GM18498 (cell line): Measurements from ENCODE around the gene ABCG5.

Experiments
- ATAC-seq: cut with Tn5 transposase; IDR thresholded peaks from one replicate; pipeline ENCODE4 v1.9.1; 2021; ENCODE audit warnings: mild to moderate bottlenecking, moderate library complexity; ENCODE audit not compliant: unreplicated experiment

Gene ABCG5

DNA sequence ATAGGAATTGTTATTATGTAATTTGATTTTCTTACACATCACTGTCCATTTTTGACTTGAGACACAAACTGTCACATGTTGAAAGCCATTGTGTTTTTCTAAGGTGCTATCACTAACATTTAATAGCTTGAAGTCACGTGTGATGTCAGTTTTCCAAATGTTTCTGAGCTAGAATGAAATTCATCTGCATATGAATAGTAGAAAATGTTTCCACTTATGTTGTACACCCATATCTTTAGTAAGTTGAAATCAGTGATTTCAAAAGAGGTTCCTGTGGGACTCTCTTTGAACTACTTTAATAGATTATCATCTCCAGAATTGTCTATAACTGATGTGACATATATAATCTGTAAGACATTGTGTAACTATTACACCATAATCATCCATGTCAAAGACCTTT, 27.8 kb downstream of the ABCG5 start:
- no peak for ATAC-seq

DNA sequence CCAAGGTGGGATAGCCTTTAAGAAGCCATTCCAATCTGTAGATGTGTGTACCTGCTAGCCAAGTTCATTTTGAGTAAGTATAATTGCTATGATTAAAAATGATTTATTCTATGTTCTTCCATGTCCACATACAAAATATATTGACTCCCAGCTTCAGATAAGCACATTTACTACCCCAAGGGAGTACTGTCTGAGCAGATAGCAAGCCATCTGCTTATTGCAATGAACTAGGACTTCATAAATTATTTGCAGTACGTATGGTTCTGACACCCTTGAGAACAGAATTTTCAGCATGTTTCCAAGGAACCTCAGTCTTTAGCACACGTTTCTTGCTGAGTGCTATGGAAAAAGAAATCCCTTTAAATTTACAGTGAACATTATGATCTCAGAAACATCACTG, 28.2 kb downstream of the ABCG5 start:
- ATAC-seq: no peak

GRCh38 chr2:43806719-43807031, 32.0 kb downstream of the ABCG5 start:
- no peak for ATAC-seq

- ATAC-seq: no peak
Measured at GRCh38 chr2:43803113-43803512, 35.5 kb downstream of the ABCG5 start.

DNA sequence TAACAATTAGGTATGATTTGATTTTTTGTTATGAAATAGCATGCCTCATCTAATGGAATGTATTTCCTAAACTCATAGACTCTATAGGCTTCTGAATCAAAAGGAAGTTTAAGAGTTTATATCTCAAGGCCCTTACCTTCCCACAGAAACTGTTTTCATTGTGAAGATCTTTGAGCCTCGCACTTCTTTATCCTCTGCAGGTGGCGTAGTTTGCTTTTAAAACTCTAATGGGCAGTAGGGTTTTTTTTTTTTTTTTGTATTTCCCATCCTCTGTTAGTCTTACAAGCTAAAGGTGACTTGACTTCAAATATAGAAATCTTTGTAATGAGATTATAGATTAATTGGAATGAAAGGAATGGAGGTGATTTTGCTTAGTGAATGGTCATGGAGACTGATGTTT, 36.5 kb downstream of the ABCG5 start:
- no peak for ATAC-seq

- no peak for ATAC-seq
Measured at GRCh38 chr2:43800894-43801293, 37.7 kb downstream of the ABCG5 start.

- ATAC-seq: no peak
Measured at GRCh38 chr2:43798300-43798699, 40.3 kb downstream of the ABCG5 start.

- ATAC-seq: no peak
Measured at GRCh38 chr2:43796206-43796605, 42.4 kb downstream of the ABCG5 start.

- no peak for ATAC-seq
Measured at GRCh38 chr2:43794956-43795355, 43.7 kb downstream of the ABCG5 start.

GRCh38 chr2:43792653-43793052, 46.0 kb downstream of the ABCG5 start:
- no peak for ATAC-seq

- ATAC-seq: no peak
Measured at GRCh38 chr2:43791035-43791765, 47.4 kb downstream of the ABCG5 start.

- no peak for ATAC-seq
Measured at GRCh38 chr2:43790147-43790546, 48.5 kb downstream of the ABCG5 start.

DNA sequence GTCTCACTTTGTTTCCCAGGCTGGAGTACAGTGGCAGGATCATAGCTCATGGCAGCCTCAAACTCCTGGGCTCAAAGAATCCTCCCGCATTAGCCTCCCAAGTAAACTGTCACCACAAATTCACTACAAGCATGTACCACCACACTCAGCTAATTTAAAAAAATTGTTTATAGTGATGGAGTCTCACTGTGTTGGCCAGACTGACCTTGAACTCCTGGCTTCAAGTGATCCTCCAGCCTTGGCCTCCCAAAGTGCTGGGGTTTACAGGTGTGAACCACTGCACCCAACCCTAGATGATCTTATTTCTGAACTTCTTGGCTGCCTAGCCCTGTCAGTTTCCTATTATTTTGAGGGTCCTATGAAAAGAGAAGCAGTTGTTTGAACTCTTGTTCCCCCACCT, 50.0 kb downstream of the ABCG5 start:
- ATAC-seq: no peak

DNA sequence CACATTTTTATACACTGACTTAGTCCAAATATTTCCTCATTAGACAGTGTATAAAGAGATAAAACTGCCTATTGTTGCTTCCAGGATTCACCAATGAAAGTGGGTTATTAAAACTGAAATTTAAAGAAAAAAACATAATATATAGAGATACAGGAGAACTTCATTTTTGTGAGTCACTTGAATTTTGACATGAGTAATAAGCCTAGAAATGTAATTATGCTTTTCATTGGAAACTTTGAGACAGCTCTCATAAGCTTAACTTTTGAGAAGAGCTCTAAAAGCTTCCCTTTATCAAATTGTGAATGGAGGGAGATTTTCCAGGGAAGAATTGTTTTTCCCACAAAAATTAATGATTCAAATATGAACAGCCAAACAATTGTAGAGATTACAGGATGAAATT, 50.7 kb downstream of the ABCG5 start:
- ATAC-seq: no peak

GRCh38 chr2:43778233-43778632, 60.4 kb downstream of the ABCG5 start:
- ATAC-seq: no peak

GRCh38 chr2:43777306-43777926, 61.2 kb downstream of the ABCG5 start:
- ATAC-seq: no peak

DNA sequence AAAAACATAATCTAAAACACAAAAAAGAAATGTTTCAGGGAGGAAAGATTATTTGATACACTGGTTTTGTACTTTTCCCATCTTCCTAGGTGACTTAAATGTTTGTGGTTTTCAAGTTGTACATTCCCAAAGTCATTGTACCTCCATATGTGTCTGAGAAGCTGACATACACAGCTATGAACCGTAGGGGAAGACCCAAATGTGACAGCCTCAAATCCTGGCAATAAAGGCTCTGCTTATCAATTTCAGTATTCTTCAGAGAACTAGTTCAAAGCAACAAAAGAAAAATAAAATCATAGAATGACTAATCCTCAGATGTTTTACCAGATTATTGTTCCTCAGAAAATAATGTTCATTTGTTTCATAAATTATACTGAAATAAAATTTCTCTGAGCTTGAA, 62.3 kb downstream of the ABCG5 start:
- ATAC-seq: no peak

- ATAC-seq: no peak
Measured at GRCh38 chr2:43774617-43775016, 64.0 kb downstream of the ABCG5 start.

- peak; percentile 99 for ATAC-seq
Measured at GRCh38 chr2:43773876-43774613, 64.6 kb downstream of the ABCG5 start, which contains the start of gene DYNC2LI1. DYNC2LI1 (plus strand) TSS chr2:43774039; CDS start chr2:43774139, 100 bp downstream.

DNA sequence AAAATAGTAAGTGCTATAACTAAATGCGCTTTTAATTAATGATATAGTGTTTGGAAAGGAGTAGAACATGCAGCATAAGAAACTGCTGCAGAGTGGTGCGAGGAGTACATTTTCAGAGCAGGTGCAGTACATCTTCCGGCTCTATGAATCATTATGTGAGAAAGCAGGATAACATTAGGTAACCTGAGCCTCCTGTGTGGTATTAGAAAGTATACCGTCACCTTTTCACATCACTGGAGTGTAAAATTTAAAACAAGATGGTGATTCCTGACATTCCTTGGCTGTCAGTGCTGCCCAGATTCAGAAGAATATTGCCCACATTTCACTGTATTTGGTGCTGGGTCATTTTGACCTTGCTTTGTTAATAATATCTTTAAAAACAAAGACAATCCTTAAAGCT, 72.6 kb downstream of the ABCG5 start:
- ATAC-seq: no peak

DNA sequence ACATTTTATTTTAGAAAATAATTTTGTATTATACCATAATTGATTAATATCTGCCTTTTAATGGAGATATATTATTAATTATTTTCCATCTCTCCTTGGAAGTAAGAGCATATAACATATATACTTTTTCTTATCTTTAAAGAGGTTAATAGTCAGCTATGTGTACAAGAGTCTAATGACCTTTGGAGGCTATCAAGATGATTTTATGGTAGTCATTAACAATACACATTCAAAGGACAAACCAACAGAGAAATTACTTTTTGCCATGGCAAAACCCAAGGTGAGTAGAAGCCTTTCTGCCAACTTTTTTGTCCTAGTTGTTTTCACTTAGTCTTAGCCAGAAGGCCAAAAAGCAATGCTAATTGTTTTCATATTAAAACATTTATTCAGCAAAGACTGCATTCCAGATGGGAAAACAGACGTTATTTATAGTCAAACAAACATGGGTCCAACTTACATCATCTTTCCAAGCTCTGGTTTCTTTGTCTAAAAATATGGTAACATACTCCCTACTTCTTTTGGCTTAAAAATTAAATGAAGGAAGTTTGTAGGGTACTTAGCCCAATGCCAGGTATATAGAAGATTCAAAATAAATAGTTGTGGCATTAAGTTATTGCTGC, 74.4 kb downstream of the ABCG5 start:
- ATAC-seq: no peak

- no peak for ATAC-seq
Measured at GRCh38 chr2:43763091-43763490, 75.5 kb downstream of the ABCG5 start.
